Spleen (tissue), 7 donors: ENCODE results near the gene NKAIN4.

ENCODE experiments used
- CTCF ChIP-seq, 11 experiments: fragments of 200-600 bp in 7 of 11; fragments of 450-650 bp in 4 of 11; sonication (generic) in 4 of 11; IDR thresholded peaks in 8 of 11; conservative IDR thresholded peaks in 3 of 11; 1 replicate in 7 of 11; 2 replicates in 4 of 11; pipeline versions ENCODE4 v1.4.0 to v1.8.0; 2016 to 2021; ENCODE audit warnings: antibody characterized with exemption in 11 of 11, inconsistent platforms in 4 of 11, mild to moderate bottlenecking in 1 of 11
- POLR2A ChIP-seq, 3 donors: fragments of 450-650 bp; IDR thresholded peaks; one replicate each; pipeline ENCODE4 v1.5.1; 2017; ENCODE audit warnings: antibody characterized with exemption in 3 of 3, mild to moderate bottlenecking in 1 of 3
- donor health status: DM: no; HTN: no; CAD: no; lungs with moderate emphysema.
- donor health status: DM: no; HTN: no; CAD: no.
- donor health status: DM: no; HTN: no; CAD: no.

DNA sequence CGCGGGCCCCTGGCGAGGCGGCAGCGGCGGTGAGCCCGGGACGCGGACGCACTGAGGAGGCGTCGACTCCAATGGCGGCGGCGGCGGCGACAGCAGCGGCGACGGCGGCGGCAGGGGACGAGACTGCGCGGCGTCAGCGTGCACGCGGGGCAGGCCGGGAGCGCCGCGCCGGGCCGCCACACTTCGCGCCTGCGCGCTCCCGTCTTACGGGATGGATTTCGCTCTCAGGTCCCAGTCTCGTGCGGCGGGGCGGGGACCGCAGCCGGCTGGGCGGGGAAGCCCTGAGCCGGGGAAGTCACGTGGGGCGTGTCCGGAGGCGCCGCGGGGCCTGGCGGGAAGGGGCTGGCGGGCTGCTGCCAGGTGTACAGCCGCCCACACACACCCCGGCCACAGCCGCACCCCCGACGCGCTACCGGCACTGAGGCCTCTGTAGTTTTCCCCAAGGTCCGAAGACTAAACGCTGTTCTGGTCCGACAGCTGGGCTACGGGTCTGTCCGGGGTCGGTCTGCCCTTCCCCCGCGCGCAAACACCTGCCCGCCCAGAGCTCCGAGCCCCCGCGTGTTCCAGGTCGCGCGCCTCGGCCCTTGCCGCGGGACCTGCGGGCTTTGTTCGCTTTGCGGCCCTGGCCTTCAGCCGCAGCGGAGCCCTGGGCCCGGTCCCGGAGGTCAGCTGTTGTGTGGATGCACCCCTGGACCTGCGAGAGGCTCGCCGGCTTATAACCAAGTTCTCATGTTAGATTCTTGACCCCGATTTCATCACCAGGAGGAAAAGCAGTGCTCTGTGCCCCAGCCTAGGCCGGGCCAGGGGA lies 38.0 kb downstream of the NKAIN4 start, which contains the start of gene YTHDF1:
- TF ChIP-seq POLR2A (IDR thresholded peaks at IDR 0.05) (peak in 1 of 3 donors; percentile 64), CTCF (IDR thresholded peaks at IDR 0.05 in 8 of 11, conservative IDR thresholded peaks at IDR 0.05 in 3 of 11) (peak in 1 of 11 experiments; percentile 12)
